ENCODE results near the gene PPP2R2B. TPM values are rescaled to one million over a fixed set of nuclear protein-coding genes. Genes with fewer than 3 reads are reported as not detected.

PPP2R2B gene
- total RNA-seq, 1 donor from 2014 or later = 1.2 TPM

- Histone ChIP-seq H3K36me3 (ENCODE audit: control insufficient read depth, insufficient read depth, low read length) (no peaks in the 10 kb centered on the region), H3K4me3 (ENCODE audit: low read depth, low read length) (no peak overlapping the region), H3K27me3 (ENCODE audit: control insufficient read depth, insufficient read depth, low read length) (no peaks in the 10 kb centered on the region)
- no peak for DNase-seq (ENCODE audit: low read depth)
- TF ChIP-seq, protein P1, sequence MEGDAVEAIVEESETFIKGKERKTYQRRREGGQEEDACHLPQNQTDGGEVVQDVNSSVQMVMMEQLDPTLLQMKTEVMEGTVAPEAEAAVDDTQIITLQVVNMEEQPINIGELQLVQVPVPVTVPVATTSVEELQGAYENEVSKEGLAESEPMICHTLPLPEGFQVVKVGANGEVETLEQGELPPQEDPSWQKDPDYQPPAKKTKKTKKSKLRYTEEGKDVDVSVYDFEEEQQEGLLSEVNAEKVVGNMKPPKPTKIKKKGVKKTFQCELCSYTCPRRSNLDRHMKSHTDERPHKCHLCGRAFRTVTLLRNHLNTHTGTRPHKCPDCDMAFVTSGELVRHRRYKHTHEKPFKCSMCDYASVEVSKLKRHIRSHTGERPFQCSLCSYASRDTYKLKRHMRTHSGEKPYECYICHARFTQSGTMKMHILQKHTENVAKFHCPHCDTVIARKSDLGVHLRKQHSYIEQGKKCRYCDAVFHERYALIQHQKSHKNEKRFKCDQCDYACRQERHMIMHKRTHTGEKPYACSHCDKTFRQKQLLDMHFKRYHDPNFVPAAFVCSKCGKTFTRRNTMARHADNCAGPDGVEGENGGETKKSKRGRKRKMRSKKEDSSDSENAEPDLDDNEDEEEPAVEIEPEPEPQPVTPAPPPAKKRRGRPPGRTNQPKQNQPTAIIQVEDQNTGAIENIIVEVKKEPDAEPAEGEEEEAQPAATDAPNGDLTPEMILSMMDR (IDR thresholded peaks at IDR 0.05; ENCODE audit: insufficient read depth, low read length, poor library complexity, severe bottlenecking) = no peak
Observed at GRCh38 chr5:146698651-146699050, 179.9 kb downstream of the PPP2R2B start.

DNA sequence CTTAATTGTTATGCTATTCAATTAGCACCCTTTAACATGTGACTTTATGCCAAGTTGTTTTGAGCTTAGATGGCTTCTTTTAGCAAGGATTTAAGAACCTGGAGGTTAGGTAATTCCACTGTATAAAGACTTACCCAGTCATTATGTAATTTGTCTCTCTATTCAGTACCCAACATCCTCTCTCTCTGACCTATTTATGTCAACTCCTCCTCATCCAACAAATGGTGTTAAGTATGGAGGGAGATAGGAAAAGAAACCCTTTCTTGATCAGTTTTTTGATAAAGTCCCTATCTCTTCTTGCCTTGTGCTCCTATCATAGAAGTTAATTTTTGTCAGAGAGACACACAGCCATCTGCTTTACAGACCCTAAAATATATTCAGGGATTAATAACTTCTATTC lies 181.3 kb downstream of the PPP2R2B start:
- H3K4me3 ChIP-seq (ENCODE audit: low read depth, low read length) = no peak overlapping the region
- DNase-seq (ENCODE audit: low read depth) = no peak
- TF ChIP-seq, protein P1 (IDR thresholded peaks at IDR 0.05; ENCODE audit: insufficient read depth, low read length, poor library complexity, severe bottlenecking) = no peak
- H3K27me3 ChIP-seq (ENCODE audit: control insufficient read depth, insufficient read depth, low read length) = no peaks in the 10 kb centered on the region
- H3K36me3 ChIP-seq (ENCODE audit: control insufficient read depth, insufficient read depth, low read length) = no peaks in the 10 kb centered on the region

DNA sequence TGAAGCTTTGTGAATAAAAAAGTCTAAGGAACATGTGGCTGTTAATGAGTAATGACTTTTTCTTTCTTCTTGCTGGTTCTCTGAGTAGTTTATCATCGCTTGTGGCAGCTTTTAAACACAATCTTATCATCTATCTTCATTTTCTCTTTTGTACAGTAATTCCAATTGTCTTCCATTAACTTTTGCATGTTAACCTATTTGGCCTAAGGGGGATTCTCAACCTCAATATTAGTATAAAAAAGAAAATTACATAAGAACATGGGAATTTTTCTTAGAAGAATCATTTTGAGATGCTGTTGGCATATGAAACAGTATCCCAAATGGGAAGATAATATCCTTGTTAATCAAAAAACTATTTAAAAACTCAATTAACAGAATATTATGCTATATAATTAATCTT lies 182.9 kb downstream of the PPP2R2B start:
- DNase-seq (ENCODE audit: low read depth) = no peak
- Histone ChIP-seq H3K4me3 (ENCODE audit: low read depth, low read length) (no peak overlapping the region), H3K27me3 (ENCODE audit: control insufficient read depth, insufficient read depth, low read length) (no peaks in the 10 kb centered on the region), H3K36me3 (ENCODE audit: control insufficient read depth, insufficient read depth, low read length) (no peaks in the 10 kb centered on the region)
- TF ChIP-seq, protein P1 (IDR thresholded peaks at IDR 0.05; ENCODE audit: insufficient read depth, low read length, poor library complexity, severe bottlenecking) = no peak

- DNase-seq (ENCODE audit: low read depth) = no peak
- TF ChIP-seq, protein P1 (IDR thresholded peaks at IDR 0.05; ENCODE audit: insufficient read depth, low read length, poor library complexity, severe bottlenecking) = no peak
- Histone ChIP-seq H3K27me3 (ENCODE audit: control insufficient read depth, insufficient read depth, low read length) (no peaks in the 10 kb centered on the region), H3K4me3 (ENCODE audit: low read depth, low read length) (no peak overlapping the region), H3K36me3 (ENCODE audit: control insufficient read depth, insufficient read depth, low read length) (no peaks in the 10 kb centered on the region)
Observed at GRCh38 chr5:146690880-146691355, 187.6 kb downstream of the PPP2R2B start.

DNA sequence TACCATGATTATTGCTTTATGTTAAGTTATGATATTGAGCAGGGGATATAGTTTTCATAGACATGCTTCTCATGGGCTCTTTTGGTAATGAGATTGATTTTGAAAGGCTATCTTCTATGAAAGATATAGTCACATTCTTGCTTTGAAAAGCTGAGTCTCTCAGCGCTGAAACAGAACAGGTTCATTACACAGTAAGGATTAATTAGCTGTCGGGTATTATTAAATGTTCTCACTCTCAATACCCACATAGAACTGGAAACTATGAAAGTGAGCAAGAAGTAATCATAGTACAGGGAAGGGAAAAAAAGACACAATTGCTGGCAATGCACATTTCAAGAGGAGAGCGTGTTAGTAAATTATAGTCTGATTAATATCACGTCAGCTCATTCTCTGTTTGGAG lies 190.9 kb downstream of the PPP2R2B start:
- no peaks in the 10 kb centered on the region for H3K36me3 ChIP-seq (ENCODE audit: control insufficient read depth, insufficient read depth, low read length)
- TF ChIP-seq, protein P1 (IDR thresholded peaks at IDR 0.05; ENCODE audit: insufficient read depth, low read length, poor library complexity, severe bottlenecking) = no peak

GRCh38 chr5:146683861-146684260 lies 194.7 kb downstream of the PPP2R2B start:
- DNase-seq (ENCODE audit: low read depth) = no peak
- H3K27me3 ChIP-seq (ENCODE audit: control insufficient read depth, insufficient read depth, low read length) = no peaks in the 10 kb centered on the region
- H3K4me3 ChIP-seq (ENCODE audit: low read depth, low read length) = no peak overlapping the region
- no peaks in the 10 kb centered on the region for H3K36me3 ChIP-seq (ENCODE audit: control insufficient read depth, insufficient read depth, low read length)
- TF ChIP-seq, protein P1 (IDR thresholded peaks at IDR 0.05; ENCODE audit: insufficient read depth, low read length, poor library complexity, severe bottlenecking) = no peak

More for the DNA sequence above, 190.9 kb downstream of the PPP2R2B start:
- no peaks in the 10 kb centered on the region for H3K27me3 ChIP-seq (ENCODE audit: control insufficient read depth, insufficient read depth, low read length)
- H3K4me3 ChIP-seq (ENCODE audit: low read depth, low read length) = no peak overlapping the region
- DNase-seq (ENCODE audit: low read depth) = no peak

Data from kidney epithelial cell (primary cell).